ENCODE measurements around the gene DMD.

GRCh38 chrX:31170792-31171191, 2040.6 kb downstream of the DMD start:
- TF ChIP-seq CTCF (conservative IDR thresholded peaks at IDR 0.05) (no peak), EZH2 (IDR thresholded peaks at IDR 0.05; ENCODE audit: low read depth) (no peak)
